GM18508 (cell line): Measurements from ENCODE around the gene HDAC10.

Experiments
- ATAC-seq: cut with Tn5 transposase; IDR thresholded peaks from one replicate; pipeline ENCODE4 v1.9.1; 2021; ENCODE audit warnings: moderate number of reproducible peaks; ENCODE audit not compliant: insufficient read depth, unreplicated experiment

The HDAC10 gene

GRCh38 chr22:50271519-50271970 is 20.5 kb upstream of the HDAC10 start:
- no peak for ATAC-seq

- ATAC-seq: no peak
These were observed 19.8 kb upstream of the HDAC10 start for GRCh38 chr22:50270666-50271394.

- no peak for ATAC-seq
These were observed 19.1 kb upstream of the HDAC10 start, which contains the start of gene MAPK11 for GRCh38 chr22:50269970-50270665. MAPK11 (minus strand) TSS chr22:50270380; CDS start chr22:50270292, 88 bp downstream.

- no peak for ATAC-seq
These were observed 18.5 kb upstream of the HDAC10 start for GRCh38 chr22:50269573-50269969.

- ATAC-seq: no peak
These were observed 17.6 kb upstream of the HDAC10 start for GRCh38 chr22:50268655-50269113.

GRCh38 chr22:50267591-50268390 is 16.7 kb upstream of the HDAC10 start:
- no peak for ATAC-seq

- no peak for ATAC-seq
These were observed 15.9 kb upstream of the HDAC10 start for GRCh38 chr22:50266994-50267393.

- ATAC-seq: no peak
These were observed 14.0 kb upstream of the HDAC10 start for GRCh38 chr22:50264946-50265669.

GRCh38 chr22:50264104-50264745 is 13.2 kb upstream of the HDAC10 start:
- ATAC-seq: no peak

GRCh38 chr22:50262973-50263617 is 12.0 kb upstream of the HDAC10 start:
- ATAC-seq: no peak

- ATAC-seq: no peak
These were observed 11.4 kb upstream of the HDAC10 start for GRCh38 chr22:50262460-50262911.

GRCh38 chr22:50261615-50262459 is 10.8 kb upstream of the HDAC10 start, which contains the start of gene MAPK12:
MAPK12 (minus strand) TSS chr22:50261683; CDS start chr22:50261509, 174 bp downstream.
- no peak for ATAC-seq

- no peak for ATAC-seq
These were observed 9.9 kb upstream of the HDAC10 start for GRCh38 chr22:50260801-50261614.

- ATAC-seq: no peak
These were observed 9.4 kb upstream of the HDAC10 start for GRCh38 chr22:50260434-50260800.

GRCh38 chr22:50259302-50259701 is 8.2 kb upstream of the HDAC10 start:
- ATAC-seq: no peak

GRCh38 chr22:50258361-50259292 is 7.6 kb upstream of the HDAC10 start:
- no peak for ATAC-seq
